Epithelial cell of proximal tubule (primary cell): ENCODE results near the gene ZC3H12D. TPM values are rescaled to one million over a fixed set of nuclear protein-coding genes. Genes with fewer than 3 reads are reported as not detected.

Experiments used
- DNase-seq: peaks from one replicate; pipeline ENCODE4 v3.0.0-alpha.2; 2011; ENCODE audit warnings: low read depth
- H3K4me3 ChIP-seq: 2 replicates; pipeline ENCODE4 v1.5.1; 2011; ENCODE audit warnings: low read depth, mild to moderate bottlenecking, low read length
- total RNA-seq: library from RNA; depleted of rRNA; stranded (reverse); fragments of >200 nt; gene quantifications from 2 replicates; pipeline ENCODE4 v1.2.3, GENCODE V29; 2015
- TF ChIP-seq, protein P1 (sequence below): conservative IDR thresholded peaks from 2 replicates; pipeline ENCODE4 v1.5.1; 2012; ENCODE audit warnings: low read depth, mild to moderate bottlenecking, low read length

The ZC3H12D gene
- total RNA-seq, 1 donor from 2014 or later, result 0.17 TPM

DNA sequence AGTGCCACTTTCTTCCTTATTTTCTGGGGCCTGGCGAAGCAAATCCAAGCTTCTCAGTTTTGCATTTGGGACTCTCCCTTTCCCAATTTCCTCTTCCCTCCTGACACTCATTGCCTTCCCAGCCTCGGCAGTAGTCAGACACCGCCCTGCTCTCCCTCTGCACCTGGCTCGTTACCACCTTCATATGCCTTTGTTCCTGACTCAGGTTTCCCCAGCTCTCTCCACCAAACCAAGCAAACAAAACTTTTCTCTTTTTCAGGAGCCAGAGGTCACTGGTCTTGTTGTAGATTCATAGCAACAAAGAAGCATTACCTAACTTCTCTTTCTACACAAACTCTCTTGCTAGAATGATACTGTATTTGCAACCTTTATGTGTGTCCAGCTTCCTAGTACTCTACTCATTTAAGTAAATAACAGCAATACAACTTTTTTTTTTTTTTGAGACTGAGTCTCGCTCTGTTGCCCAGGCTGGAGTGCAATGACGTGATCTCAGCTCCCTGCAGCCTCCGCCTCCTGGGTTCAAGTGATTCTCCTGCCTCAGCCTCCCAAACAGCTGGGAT is 9.0 kb upstream of the ZC3H12D start:
- TF ChIP-seq, protein P1, sequence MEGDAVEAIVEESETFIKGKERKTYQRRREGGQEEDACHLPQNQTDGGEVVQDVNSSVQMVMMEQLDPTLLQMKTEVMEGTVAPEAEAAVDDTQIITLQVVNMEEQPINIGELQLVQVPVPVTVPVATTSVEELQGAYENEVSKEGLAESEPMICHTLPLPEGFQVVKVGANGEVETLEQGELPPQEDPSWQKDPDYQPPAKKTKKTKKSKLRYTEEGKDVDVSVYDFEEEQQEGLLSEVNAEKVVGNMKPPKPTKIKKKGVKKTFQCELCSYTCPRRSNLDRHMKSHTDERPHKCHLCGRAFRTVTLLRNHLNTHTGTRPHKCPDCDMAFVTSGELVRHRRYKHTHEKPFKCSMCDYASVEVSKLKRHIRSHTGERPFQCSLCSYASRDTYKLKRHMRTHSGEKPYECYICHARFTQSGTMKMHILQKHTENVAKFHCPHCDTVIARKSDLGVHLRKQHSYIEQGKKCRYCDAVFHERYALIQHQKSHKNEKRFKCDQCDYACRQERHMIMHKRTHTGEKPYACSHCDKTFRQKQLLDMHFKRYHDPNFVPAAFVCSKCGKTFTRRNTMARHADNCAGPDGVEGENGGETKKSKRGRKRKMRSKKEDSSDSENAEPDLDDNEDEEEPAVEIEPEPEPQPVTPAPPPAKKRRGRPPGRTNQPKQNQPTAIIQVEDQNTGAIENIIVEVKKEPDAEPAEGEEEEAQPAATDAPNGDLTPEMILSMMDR, result no peak
- H3K4me3 ChIP-seq, result no peak overlapping the region
- no peak for DNase-seq

DNA sequence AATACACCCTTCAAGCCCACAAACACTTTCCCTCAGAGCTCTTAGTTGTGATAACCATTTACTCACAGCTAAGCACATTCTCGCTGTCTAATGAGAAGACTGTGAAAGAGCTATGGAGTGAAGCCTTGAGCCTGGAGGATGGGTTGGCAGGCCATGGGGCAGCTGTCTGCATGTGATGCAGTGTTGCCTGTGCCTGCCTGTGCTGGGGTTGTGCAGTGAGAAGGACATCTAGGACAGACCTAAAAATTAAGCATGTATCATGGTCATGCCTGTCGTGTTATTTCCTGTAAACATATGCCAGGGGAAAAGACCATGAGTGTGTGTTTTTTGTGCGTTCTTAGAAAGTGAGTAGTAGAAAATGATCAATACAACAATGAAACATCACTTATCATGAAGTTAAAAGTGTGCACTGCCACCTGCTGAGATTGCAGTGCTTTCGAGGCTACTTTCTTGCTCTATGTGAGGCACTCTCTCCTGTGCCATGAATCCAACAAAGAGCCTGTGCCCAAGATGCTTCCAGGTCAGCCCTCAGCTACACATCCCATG is 8.1 kb upstream of the ZC3H12D start:
- TF ChIP-seq, protein P1, result no peak
- no peak for DNase-seq
- no peak overlapping the region for H3K4me3 ChIP-seq

DNA sequence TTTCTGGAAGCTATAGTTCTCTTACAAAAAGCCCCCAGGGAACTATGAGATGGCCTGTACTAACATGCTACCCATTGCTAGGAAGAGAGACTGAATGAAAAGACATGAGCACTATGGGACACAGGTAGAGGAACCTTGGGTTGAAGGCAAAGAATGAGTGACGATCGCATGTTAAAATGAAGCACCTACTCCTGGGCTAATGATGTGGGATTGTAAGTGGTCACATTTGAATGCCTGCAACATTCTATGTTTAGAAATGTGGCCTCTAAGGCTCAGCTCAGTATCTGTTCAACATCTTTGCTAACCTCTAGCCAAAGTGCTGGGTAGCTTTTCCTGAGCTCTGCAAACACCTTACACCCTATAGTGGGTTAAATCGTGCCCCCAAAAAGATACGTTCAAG is 5.2 kb upstream of the ZC3H12D start:
- TF ChIP-seq, protein P1, result no peak
- no peak for DNase-seq
- no peak overlapping the region for H3K4me3 ChIP-seq

DNA sequence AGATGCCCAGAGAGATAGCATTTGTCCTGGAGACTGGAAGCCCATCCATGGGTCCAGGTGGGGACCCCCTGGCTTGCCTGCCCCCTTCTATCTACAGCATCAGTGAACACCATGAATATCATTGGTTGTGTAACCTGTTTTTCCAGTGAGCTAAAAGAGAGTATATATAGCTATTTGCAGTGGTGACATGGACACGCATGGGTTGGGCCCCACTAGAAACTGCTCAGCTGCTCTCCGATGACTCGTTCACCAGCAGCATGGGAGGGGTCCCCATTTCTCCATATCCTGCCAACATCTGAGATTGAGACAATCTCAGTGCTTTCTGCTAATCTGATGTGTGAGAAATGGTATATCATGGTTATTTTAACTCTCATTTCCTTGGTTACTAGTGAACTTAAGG is 4.0 kb upstream of the ZC3H12D start:
- no peak overlapping the region for H3K4me3 ChIP-seq
- DNase-seq, result no peak
- TF ChIP-seq, protein P1, result no peak

DNA sequence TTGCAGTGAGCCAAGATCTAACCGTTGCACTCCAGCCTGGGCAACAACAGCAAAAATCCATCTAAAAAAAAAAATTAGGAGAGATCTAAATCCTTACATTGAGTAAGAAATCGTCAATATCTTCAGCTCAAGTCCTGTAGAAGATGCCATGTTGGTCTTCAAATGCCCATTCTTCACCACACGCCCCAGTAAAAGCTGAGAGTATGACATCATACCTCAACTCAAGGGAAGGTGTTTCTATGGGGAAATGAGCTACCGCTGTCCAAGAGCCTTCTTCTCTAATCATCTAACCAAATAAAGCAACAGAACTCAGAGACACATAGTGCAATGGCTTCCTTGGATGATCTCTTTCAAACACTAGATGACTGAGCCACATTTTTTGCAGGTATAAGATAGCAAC is 2.5 kb upstream of the ZC3H12D start:
- no peak for DNase-seq
- no peak overlapping the region for H3K4me3 ChIP-seq
- TF ChIP-seq, protein P1, result no peak

DNA sequence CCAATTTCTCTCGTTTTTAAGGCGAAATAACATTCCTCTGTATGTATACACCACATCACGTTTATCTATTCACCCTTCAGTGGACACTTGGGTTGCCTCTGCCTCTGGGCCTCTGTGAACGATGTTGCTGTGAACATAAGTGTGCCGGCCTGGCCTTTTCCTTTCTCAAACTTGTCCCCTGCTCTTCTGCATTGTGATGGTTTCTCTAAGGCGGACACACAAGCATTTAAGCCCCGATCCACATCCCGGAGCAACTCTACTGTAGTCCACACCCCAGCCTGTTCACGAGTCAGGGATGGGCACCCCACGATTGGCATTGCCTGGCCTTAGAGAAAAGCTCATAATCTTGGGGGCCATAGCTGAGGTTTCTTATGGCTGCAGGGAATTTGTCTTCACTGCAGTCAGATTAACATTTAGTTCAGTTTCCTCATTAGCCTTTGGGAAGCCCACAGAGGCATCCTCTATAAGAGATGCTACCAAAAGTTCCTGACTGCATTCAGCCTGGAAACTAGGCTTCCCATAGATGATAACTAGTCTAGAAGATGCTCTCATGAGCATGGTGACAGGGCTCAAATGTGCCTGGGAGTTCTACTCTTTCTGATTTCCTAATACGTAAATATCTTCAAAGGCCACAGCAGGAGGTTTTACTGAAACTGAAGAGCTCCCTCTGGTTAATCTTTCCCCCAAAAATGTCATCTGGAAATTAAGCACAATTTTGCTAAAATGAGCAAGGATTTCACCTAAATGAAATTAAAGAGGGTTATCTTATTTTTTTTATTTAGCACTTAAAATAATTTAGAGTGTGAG is 762 bp downstream of the ZC3H12D start:
- no peak overlapping the region for H3K4me3 ChIP-seq
- DNase-seq, result no peak
- TF ChIP-seq, protein P1, result no peak
